ENCODE data around the gene IDH1. TPM values are rescaled to one million over a fixed set of nuclear protein-coding genes. Genes with fewer than 3 reads are reported as not detected.

Gene IDH1
- total and polyA plus RNA-seq, 2 of the 13 experiments (the other 11 are each of a cell fraction or from before 2014, with no cell fraction given), result 312 to 1,077 TPM

DNA sequence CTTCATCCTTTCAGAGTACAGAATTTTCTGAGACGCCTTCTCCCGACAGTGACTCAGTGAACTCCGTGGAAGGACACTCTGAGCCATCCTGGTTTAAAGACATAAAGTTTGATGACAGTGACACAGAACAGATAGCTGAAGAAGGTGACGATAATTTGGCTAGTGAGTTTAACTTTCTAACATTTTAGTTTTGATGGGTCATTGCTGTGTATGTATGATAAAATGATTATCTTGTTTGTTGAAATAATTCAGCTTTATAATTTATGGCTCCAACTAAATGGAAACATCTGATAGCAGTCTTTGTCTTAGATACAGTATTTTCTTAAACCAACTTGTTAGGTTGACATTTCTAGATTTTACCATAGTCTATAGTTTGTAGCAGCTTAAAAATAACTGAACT is 49.3 kb upstream of the IDH1 start (continued):
- TF ChIP-seq SSRP1 (CRISPR knock-in tag; IDR thresholded peaks at IDR 0.05) (no peak), POLR2G (IDR thresholded peaks at IDR 0.05; ENCODE audit: low read depth, low read length) (no peak)
- TF ChIP-seq, protein P1, sequence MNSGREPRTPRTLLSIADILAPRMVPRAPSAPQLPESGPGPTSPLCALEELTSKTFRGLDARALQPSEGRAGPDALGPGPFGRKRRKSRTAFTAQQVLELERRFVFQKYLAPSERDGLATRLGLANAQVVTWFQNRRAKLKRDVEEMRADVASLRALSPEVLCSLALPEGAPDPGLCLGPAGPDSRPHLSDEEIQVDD (CRISPR knock-in tag; IDR thresholded peaks at IDR 0.05; ENCODE audit: borderline replicate concordance), result no peak

DNA sequence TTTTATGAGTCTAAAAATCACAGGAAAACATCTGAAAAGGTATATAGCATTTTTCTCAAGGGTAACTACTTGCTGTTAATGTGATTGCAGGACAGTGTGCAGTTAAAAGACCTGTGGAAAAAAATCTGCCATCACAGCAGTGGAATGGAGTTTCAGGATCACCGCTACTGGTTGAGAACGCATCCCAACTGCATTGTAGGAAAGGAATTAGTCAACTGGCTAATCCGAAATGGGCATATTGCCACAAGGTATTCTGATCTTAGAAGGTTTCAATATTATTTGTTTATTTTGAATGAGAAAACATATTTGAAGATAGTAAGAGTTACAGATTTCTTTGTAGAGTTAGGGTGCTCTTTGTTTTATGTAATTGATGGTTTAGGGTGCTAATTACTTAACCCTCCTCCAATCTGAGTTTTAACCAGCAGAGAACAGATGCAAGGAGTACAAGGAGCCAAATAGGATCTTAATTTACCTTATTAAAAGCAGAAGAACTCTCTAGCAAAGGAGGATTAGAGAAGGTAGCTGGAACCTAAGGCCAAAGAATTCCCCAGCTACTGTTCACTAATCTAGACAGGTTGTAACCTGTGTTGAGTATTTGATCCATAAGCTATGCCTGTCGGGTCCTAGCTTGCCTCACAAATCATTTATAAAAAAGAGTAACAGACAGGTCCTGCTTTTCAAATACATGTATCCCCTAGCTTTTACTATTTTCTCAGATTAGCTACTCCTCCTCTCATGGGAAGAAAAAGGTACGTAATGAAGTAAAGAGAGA is 46.2 kb upstream of the IDH1 start:
- CTCF ChIA-PET (ENCODE audit: low intra/inter-chr PET ratio, low total read pairs), result no interaction called here
- no peak for TF ChIP-seq ZNF792 (CRISPR knock-in tag; IDR thresholded peaks at IDR 0.05)
- no peak for TF ChIP-seq ZNF737 (CRISPR knock-in tag; IDR thresholded peaks at IDR 0.05; ENCODE audit: borderline replicate concordance)
- TF ChIP-seq WIZ (CRISPR knock-in tag; IDR thresholded peaks at IDR 0.05), result no peak
- TF ChIP-seq RCOR2 (CRISPR knock-in tag; IDR thresholded peaks at IDR 0.05), result no peak
- TF ChIP-seq, protein P2, sequence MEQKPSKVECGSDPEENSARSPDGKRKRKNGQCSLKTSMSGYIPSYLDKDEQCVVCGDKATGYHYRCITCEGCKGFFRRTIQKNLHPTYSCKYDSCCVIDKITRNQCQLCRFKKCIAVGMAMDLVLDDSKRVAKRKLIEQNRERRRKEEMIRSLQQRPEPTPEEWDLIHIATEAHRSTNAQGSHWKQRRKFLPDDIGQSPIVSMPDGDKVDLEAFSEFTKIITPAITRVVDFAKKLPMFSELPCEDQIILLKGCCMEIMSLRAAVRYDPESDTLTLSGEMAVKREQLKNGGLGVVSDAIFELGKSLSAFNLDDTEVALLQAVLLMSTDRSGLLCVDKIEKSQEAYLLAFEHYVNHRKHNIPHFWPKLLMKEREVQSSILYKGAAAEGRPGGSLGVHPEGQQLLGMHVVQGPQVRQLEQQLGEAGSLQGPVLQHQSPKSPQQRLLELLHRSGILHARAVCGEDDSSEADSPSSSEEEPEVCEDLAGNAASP (CRISPR knock-in tag; IDR thresholded peaks at IDR 0.05; ENCODE audit: borderline replicate concordance), result no peak
- no peak for TF ChIP-seq SETDB1 (CRISPR knock-in tag; IDR thresholded peaks at IDR 0.05; ENCODE audit: borderline replicate concordance)
- TF ChIP-seq HES4 (CRISPR knock-in tag; IDR thresholded peaks at IDR 0.05; ENCODE audit: borderline replicate concordance), result no peak
- TF ChIP-seq PHF21A (CRISPR knock-in tag; IDR thresholded peaks at IDR 0.05), result no peak
- no peak for TF ChIP-seq ZNF333 (CRISPR knock-in tag; IDR thresholded peaks at IDR 0.05; ENCODE audit: borderline replicate concordance)
- no peak for TF ChIP-seq SNAPC2 (CRISPR knock-in tag; IDR thresholded peaks at IDR 0.05)
- TF ChIP-seq U2AF1 (optimal IDR thresholded peaks at IDR 0.05; ENCODE audit: low read depth, low read length), result no peak
- TF ChIP-seq HNRNPLL (IDR thresholded peaks at IDR 0.05; ENCODE audit: low read depth, low read length, poor library complexity, severe bottlenecking), result no peak
- TF ChIP-seq KLF15 (CRISPR knock-in tag; IDR thresholded peaks at IDR 0.05; ENCODE audit: borderline replicate concordance), result no peak
- TF ChIP-seq CREB1 (IDR thresholded peaks at IDR 0.05), result no peak
- no peak for TF ChIP-seq CREB1 (CRISPR knock-in tag; IDR thresholded peaks at IDR 0.05)
- TF ChIP-seq, protein P3, sequence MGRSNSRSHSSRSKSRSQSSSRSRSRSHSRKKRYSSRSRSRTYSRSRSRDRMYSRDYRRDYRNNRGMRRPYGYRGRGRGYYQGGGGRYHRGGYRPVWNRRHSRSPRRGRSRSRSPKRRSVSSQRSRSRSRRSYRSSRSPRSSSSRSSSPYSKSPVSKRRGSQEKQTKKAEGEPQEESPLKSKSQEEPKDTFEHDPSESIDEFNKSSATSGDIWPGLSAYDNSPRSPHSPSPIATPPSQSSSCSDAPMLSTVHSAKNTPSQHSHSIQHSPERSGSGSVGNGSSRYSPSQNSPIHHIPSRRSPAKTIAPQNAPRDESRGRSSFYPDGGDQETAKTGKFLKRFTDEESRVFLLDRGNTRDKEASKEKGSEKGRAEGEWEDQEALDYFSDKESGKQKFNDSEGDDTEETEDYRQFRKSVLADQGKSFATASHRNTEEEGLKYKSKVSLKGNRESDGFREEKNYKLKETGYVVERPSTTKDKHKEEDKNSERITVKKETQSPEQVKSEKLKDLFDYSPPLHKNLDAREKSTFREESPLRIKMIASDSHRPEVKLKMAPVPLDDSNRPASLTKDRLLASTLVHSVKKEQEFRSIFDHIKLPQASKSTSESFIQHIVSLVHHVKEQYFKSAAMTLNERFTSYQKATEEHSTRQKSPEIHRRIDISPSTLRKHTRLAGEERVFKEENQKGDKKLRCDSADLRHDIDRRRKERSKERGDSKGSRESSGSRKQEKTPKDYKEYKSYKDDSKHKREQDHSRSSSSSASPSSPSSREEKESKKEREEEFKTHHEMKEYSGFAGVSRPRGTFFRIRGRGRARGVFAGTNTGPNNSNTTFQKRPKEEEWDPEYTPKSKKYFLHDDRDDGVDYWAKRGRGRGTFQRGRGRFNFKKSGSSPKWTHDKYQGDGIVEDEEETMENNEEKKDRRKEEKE (IDR thresholded peaks at IDR 0.05), result no peak
- TF ChIP-seq NR2F6 (IDR thresholded peaks at IDR 0.05), result no peak
- TF ChIP-seq NR2F6 (CRISPR knock-in tag; IDR thresholded peaks at IDR 0.05), result no peak
- TF ChIP-seq PPARG (CRISPR knock-in tag; conservative IDR thresholded peaks at IDR 0.05), result no peak

More for the DNA sequence above, 46.2 kb upstream of the IDH1 start:
- intact Hi-C loops (cut with micrococcal nuclease; ENCODE audit: unreplicated experiment), result no loop called here
- no peak overlapping the region for H3K4me2 ChIP-seq (ENCODE audit: low read depth, low read length)
- no peak for ATAC-seq
- no peak overlapping the region for H3K4me3 ChIP-seq (replicated peaks in 1 of 3; ENCODE audit: insufficient read depth in 1 of 3, low read depth in 2 of 3, low read length in 3 of 3)
- in situ Hi-C loops (cut with HindIII; ENCODE audit: extremely low pct_ligation_motif_present, low pct_unique_long_range_greater_than_20kb), result no loop called here
- no TSS peak for BruUV-seq (replicated peaks)
- H3K27me3 ChIP-seq (ENCODE audit: control insufficient read depth in 1 of 2, insufficient read depth in 2 of 2, low read length in 2 of 2), result no peaks in the 10 kb centered on the region
- no peaks in the 10 kb centered on the region for H4K20me1 ChIP-seq (ENCODE audit: insufficient read depth, low read length)
- no peaks in the 10 kb centered on the region for H3K9me3 ChIP-seq (ENCODE audit: low read length)
- H3K36me3 ChIP-seq (replicated peaks in 1 of 2; ENCODE audit: control insufficient read depth in 1 of 2, insufficient read depth in 2 of 2, low read length in 2 of 2), result peaks cover 14 to 71% of the 10 kb centered on the region in 2 experiments
- POLR2A ChIA-PET, result no interaction called here
- H3K9ac ChIP-seq (ENCODE audit: insufficient read depth, low read depth, low read length), result no peak overlapping the region
- no peak for DNase-seq (ENCODE audit: low spot score)
- H3K4me1 ChIP-seq (ENCODE audit: insufficient read depth, low read length), result no peaks in the 10 kb centered on the region
- FAIRE-seq, result no peak
- H2AFZ ChIP-seq (ENCODE audit: low read length), result no peak overlapping the region
- no peak overlapping the region for H3K27ac ChIP-seq (ENCODE audit: extremely low read length, insufficient read depth, low read length)
- 97% methylated on average over 5 of the region's 5 CpGs for WGBS (ENCODE audit: low lambda C conversion rate)
- no peaks in the 10 kb centered on the region for H3K79me2 ChIP-seq (ENCODE audit: insufficient read depth, low read length)
